WTC11 (cell line): ENCODE results near the gene DNMT3A.

Experiments
- JUN ChIP-seq: sonication (generic); formaldehyde crosslinking; IDR thresholded peaks from 2 replicates; pipeline ENCODE4 v1.8.0; 2023; ENCODE audit warnings: mild to moderate bottlenecking, missing genetic modification reagents
- ZBTB21 ChIP-seq: sonication (generic); formaldehyde crosslinking; IDR thresholded peaks from 2 replicates; pipeline ENCODE4 v1.8.1; 2023; ENCODE audit warnings: mild to moderate bottlenecking, missing genetic modification reagents, borderline replicate concordance
- ZNF121 ChIP-seq: sonication (generic); formaldehyde crosslinking; IDR thresholded peaks from 2 replicates; pipeline ENCODE4 v1.8.0; 2023; ENCODE audit warnings: missing genetic modification reagents
- TF ChIP-seq, protein P1 (sequence below): fragments of 200-600 bp; IDR thresholded peaks from 2 replicates; pipeline ENCODE4 v1.8.0; 2022; ENCODE audit warnings: antibody characterized with exemption
- TF ChIP-seq, protein P2 (sequence below): sonication (generic); formaldehyde crosslinking; IDR thresholded peaks from 2 replicates; pipeline ENCODE4 v1.8.1; 2023; ENCODE audit warnings: mild to moderate bottlenecking, missing genetic modification reagents, borderline replicate concordance
- TF ChIP-seq, protein P3 (sequence below): sonication (generic); formaldehyde crosslinking; IDR thresholded peaks from 2 replicates; pipeline ENCODE4 v1.8.0; 2022; ENCODE audit warnings: mild to moderate bottlenecking, missing genetic modification reagents
- TF ChIP-seq, protein P4 (sequence below): sonication (generic); formaldehyde crosslinking; IDR thresholded peaks from 2 replicates; pipeline ENCODE4 v1.8.0; 2022; ENCODE audit warnings: mild to moderate bottlenecking, missing genetic modification reagents

DNA sequence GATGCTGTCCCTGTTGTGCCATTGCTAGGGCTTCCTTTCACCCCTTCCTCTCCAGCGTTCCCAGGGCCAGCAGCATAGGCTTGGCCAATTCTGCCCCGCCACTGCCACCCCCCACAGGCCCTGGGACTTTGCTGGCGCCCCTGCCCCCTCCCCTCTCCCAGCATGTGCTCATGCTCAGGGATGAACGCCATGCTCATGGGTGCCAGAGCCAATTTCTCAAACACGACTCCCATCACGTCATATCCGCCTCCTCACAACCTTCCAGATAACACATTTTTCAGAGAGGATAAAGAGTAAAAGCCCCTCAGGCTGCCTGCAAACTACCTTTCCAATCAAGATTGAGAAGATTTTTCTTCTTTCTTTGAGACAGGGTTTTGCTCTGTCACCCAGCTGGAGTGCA, 48.6 kb downstream of the DNMT3A start:
- TF ChIP-seq ZBTB21 (CRISPR knock-in tag) = no peak
- TF ChIP-seq, protein P1, sequence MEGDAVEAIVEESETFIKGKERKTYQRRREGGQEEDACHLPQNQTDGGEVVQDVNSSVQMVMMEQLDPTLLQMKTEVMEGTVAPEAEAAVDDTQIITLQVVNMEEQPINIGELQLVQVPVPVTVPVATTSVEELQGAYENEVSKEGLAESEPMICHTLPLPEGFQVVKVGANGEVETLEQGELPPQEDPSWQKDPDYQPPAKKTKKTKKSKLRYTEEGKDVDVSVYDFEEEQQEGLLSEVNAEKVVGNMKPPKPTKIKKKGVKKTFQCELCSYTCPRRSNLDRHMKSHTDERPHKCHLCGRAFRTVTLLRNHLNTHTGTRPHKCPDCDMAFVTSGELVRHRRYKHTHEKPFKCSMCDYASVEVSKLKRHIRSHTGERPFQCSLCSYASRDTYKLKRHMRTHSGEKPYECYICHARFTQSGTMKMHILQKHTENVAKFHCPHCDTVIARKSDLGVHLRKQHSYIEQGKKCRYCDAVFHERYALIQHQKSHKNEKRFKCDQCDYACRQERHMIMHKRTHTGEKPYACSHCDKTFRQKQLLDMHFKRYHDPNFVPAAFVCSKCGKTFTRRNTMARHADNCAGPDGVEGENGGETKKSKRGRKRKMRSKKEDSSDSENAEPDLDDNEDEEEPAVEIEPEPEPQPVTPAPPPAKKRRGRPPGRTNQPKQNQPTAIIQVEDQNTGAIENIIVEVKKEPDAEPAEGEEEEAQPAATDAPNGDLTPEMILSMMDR = no peak
- TF ChIP-seq JUN (CRISPR knock-in tag) = no peak
- TF ChIP-seq, protein P2, sequence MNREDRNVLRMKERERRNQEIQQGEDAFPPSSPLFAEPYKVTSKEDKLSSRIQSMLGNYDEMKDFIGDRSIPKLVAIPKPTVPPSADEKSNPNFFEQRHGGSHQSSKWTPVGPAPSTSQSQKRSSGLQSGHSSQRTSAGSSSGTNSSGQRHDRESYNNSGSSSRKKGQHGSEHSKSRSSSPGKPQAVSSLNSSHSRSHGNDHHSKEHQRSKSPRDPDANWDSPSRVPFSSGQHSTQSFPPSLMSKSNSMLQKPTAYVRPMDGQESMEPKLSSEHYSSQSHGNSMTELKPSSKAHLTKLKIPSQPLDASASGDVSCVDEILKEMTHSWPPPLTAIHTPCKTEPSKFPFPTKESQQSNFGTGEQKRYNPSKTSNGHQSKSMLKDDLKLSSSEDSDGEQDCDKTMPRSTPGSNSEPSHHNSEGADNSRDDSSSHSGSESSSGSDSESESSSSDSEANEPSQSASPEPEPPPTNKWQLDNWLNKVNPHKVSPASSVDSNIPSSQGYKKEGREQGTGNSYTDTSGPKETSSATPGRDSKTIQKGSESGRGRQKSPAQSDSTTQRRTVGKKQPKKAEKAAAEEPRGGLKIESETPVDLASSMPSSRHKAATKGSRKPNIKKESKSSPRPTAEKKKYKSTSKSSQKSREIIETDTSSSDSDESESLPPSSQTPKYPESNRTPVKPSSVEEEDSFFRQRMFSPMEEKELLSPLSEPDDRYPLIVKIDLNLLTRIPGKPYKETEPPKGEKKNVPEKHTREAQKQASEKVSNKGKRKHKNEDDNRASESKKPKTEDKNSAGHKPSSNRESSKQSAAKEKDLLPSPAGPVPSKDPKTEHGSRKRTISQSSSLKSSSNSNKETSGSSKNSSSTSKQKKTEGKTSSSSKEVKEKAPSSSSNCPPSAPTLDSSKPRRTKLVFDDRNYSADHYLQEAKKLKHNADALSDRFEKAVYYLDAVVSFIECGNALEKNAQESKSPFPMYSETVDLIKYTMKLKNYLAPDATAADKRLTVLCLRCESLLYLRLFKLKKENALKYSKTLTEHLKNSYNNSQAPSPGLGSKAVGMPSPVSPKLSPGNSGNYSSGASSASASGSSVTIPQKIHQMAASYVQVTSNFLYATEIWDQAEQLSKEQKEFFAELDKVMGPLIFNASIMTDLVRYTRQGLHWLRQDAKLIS (CRISPR knock-in tag) = no peak
- TF ChIP-seq, protein P3, sequence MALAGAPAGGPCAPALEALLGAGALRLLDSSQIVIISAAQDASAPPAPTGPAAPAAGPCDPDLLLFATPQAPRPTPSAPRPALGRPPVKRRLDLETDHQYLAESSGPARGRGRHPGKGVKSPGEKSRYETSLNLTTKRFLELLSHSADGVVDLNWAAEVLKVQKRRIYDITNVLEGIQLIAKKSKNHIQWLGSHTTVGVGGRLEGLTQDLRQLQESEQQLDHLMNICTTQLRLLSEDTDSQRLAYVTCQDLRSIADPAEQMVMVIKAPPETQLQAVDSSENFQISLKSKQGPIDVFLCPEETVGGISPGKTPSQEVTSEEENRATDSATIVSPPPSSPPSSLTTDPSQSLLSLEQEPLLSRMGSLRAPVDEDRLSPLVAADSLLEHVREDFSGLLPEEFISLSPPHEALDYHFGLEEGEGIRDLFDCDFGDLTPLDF (CRISPR knock-in tag) = no peak
- TF ChIP-seq, protein P4, sequence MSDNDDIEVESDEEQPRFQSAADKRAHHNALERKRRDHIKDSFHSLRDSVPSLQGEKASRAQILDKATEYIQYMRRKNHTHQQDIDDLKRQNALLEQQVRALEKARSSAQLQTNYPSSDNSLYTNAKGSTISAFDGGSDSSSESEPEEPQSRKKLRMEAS (CRISPR knock-in tag) = no peak
- no peak for TF ChIP-seq ZNF121 (CRISPR knock-in tag)
